ENCODE measurements around the gene KCNA2. TPM values are rescaled to one million over a fixed set of nuclear protein-coding genes. Genes with fewer than 3 reads are reported as not detected.

The KCNA2 gene
- total and polyA plus RNA-seq, 2 of the 13 experiments (the other 11 are each of a cell fraction or from before 2014, with no cell fraction given) = not detected

DNA sequence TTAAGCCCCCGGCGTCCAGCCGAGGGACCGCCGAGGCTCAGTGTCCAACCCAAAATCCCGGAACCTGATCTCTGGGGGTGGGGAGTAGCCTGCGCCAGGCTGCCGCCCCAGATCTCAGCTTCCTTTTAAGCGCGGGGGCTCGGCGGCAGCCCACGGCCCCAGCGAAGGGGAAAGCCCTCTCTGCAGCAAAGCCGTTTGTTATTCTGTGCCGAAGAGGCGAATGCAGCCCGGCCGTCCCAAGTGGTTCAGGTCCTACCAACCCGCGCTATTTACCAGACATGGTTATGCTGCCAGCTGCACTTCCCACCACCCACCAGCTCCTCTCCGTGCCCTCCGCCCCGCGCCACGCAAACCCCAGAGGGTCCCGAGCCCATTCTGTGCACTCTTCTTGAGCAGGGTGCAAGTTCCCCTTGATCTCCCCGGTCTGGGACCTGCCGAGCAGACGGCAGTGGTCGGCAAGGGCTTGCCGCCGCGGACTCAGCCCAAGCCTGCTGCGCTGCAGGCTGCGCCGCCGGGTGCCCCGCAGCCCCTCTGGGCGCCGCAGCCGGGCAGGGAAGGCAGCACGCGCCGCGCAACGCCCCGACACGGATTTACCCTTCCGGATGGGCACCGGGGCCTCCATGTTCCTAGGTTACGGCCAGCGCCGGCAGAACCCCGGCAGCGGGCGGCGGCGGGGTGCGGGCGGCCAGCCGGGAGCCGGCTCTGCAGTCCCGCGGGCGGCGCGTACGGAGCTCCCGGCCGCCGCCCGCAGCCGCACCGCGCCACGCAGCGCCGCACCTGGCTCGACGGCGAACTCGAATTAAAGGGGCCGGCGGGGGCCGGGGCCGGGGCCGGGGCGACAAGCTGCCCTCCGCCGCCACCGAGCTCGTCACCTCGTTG lies 738 bp upstream of the KCNA2 start (continued):
- TF ChIP-seq, protein P1, sequence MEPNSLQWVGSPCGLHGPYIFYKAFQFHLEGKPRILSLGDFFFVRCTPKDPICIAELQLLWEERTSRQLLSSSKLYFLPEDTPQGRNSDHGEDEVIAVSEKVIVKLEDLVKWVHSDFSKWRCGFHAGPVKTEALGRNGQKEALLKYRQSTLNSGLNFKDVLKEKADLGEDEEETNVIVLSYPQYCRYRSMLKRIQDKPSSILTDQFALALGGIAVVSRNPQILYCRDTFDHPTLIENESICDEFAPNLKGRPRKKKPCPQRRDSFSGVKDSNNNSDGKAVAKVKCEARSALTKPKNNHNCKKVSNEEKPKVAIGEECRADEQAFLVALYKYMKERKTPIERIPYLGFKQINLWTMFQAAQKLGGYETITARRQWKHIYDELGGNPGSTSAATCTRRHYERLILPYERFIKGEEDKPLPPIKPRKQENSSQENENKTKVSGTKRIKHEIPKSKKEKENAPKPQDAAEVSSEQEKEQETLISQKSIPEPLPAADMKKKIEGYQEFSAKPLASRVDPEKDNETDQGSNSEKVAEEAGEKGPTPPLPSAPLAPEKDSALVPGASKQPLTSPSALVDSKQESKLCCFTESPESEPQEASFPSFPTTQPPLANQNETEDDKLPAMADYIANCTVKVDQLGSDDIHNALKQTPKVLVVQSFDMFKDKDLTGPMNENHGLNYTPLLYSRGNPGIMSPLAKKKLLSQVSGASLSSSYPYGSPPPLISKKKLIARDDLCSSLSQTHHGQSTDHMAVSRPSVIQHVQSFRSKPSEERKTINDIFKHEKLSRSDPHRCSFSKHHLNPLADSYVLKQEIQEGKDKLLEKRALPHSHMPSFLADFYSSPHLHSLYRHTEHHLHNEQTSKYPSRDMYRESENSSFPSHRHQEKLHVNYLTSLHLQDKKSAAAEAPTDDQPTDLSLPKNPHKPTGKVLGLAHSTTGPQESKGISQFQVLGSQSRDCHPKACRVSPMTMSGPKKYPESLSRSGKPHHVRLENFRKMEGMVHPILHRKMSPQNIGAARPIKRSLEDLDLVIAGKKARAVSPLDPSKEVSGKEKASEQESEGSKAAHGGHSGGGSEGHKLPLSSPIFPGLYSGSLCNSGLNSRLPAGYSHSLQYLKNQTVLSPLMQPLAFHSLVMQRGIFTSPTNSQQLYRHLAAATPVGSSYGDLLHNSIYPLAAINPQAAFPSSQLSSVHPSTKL (CRISPR knock-in tag; IDR thresholded peaks at IDR 0.05) = no peak
- TF ChIP-seq MEIS1 (CRISPR knock-in tag; IDR thresholded peaks at IDR 0.05; ENCODE audit: borderline replicate concordance) (no peak), SNRNP70 (IDR thresholded peaks at IDR 0.05; ENCODE audit: low read depth, low read length) (no peak), ZNF382 (CRISPR knock-in tag; IDR thresholded peaks at IDR 0.05; ENCODE audit: borderline replicate concordance) (no peak), TOPORS (CRISPR knock-in tag; IDR thresholded peaks at IDR 0.05) (no peak), ZNF17 (CRISPR knock-in tag; IDR thresholded peaks at IDR 0.05) (no peak), ZNF264 (CRISPR knock-in tag; IDR thresholded peaks at IDR 0.05) (no peak), HDAC2 (CRISPR knock-in tag; IDR thresholded peaks at IDR 0.05) (no peak), ZNF33A (CRISPR knock-in tag; IDR thresholded peaks at IDR 0.05; ENCODE audit: borderline replicate concordance) (no peak), USF2 (IDR thresholded peaks at IDR 0.05; ENCODE audit: low read depth, low read length) (no peak), USF2 (CRISPR knock-in tag; IDR thresholded peaks at IDR 0.05; ENCODE audit: borderline replicate concordance) (no peak), ZNF775 (CRISPR knock-in tag; IDR thresholded peaks at IDR 0.05; ENCODE audit: borderline replicate concordance) (no peak), ARID4A (CRISPR knock-in tag; IDR thresholded peaks at IDR 0.05; ENCODE audit: borderline replicate concordance) (no peak), MED13 (CRISPR knock-in tag; IDR thresholded peaks at IDR 0.05) (no peak)
